H54 (cell line): ENCODE data around the gene HSPA8.
A peak's percentile ranks its signal among the peaks of the same experiment; 100 is the strongest.

ENCODE experiments used
- DNase-seq: peaks from one replicate; pipeline ENCODE4 v3.0.0; 2011; ENCODE audit warnings: low spot score, mixed read lengths; ENCODE audit not compliant: insufficient read length
- FAIRE-seq: peaks from 3 replicates; lab custom pipeline; 2011; peaks lifted over from hg19 to GRCh38; lab: Jason Lieb, UNC
- POLR2A ChIP-seq: IDR thresholded peaks from 2 replicates; pipeline ENCODE4 v1.6.1; 2011; ENCODE audit warnings: low read depth, mild to moderate bottlenecking, low read length

Gene HSPA8

DNA sequence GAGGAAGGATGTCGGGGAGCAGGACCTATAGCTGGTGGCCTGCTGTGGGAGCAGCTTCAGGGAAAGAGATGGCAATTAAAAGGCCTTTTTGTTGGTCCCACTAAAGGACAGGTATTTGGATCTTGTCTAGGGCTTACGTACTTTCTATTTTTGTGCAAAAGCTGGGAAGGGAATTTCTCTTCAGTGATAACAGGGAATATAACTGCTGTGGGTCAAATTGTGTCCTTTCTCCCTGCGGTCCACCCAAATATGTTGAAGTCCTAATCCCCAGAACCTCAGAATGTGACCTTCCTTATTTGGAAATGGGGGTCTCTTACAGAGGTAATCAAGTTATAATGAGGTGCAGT lies 14.0 kb downstream of the HSPA8 start:
- TF ChIP-seq POLR2A = no peak
- FAIRE-seq (no peak), DNase-seq (no peak)

- no peak for TF ChIP-seq POLR2A
- DNase-seq (no peak), FAIRE-seq (no peak)
Measured at GRCh38 chr11:123047266-123047946, 14.5 kb downstream of the HSPA8 start.

DNA sequence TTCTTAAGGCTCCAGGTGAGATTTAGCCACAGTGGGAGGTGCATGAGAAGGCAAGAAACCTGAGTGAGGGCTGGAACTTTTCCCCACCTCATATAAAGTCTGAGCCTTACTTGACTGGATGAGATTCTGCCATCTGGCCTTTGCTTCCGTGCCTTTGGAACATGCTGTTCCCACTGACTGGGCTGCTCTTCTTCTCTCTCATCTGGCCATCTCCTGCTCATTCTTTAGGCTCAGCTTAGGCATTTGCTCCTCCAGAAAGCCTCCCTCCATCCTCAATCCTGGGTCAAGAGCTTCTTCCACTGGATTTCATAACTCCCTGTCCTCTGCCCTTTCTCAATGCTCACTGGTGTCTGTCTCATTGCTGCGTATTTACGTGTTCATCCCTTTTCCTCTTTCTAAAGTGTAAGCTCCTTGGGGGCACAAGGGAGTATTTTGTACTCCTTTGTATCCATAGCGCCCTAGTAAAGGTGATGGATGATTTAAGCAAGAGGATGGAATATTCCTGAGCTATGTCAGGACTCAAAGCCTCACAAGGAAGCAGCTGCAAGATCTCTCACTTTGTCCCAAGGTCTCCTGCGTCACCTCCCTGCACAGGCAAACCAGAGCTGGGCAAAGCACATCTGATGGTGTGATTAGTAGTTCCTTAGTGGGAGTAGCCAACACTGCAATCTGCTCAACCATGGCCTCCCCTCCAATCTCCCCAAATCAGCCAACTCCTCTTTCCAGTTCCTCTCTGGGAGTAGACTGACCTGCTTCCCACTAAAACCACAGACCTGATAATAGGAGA lies 15.3 kb downstream of the HSPA8 start:
- no peak for TF ChIP-seq POLR2A

DNA sequence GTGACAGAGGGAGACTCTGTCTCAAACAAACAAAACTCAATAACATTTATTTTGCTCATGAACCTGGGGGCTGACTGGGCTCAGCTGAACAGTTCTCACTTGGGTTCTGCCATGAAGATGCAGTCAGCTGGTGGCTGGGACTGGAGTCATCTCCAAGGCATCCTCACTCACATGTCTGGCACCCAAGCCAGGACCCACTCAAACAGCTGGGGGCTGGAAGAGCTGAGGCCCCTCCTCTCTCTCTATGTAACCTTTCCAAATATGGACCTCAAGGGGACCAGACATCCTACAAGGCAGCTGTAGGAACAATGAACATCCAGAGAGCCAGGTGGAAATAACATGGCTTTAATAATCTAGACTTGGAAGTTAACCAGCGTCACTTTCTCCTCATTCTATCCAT lies 16.8 kb downstream of the HSPA8 start:
- TF ChIP-seq POLR2A = no peak
- DNase-seq (no peak), FAIRE-seq (no peak)

More for the DNA sequence above, 15.3 kb downstream of the HSPA8 start:
- FAIRE-seq (no peak), DNase-seq (no peak)

DNA sequence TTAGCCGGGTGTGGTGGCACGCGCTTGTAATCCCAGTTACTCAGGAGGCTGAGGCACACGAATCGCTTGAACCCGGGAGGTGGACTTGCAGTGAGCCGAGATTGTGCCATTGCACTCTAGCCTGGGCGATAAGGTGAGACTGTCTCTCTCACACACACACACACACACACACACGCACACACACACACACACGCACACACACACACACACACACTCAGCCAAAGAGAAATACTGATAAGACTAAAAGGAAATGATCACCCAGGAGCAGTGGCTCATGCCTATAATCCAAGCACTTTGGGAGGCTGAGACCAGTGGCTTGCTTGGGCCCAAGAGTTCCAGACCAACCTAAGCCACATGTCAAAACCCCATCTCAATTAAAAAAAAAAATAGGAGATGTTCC lies 20.8 kb downstream of the HSPA8 start:
- TF ChIP-seq POLR2A = no peak
- DNase-seq = no peak
- no peak for FAIRE-seq

GRCh38 chr11:123040111-123040432 lies 21.9 kb downstream of the HSPA8 start:
- TF ChIP-seq POLR2A = no peak
- DNase-seq = no peak
- FAIRE-seq = no peak

DNA sequence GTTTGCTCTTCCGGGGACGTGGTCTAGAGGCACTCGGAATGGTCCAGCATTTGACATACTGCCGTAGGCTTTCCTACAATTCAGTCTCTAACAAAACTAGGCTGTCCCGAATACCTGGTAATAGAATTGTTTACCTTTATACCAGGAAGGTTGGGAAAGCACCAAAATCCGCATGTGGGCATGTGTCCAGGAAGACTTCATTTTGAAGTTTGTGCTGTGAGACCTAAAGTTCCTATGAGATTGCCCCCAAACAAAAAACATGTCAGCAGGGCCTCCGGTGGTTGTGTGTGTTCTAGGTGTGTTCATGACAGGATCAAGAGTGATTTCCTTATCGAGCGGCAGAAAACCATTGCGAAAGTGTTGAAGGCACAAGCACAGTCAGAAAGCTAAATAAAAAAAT lies 26.1 kb downstream of the HSPA8 start:
- no peak for TF ChIP-seq POLR2A
- FAIRE-seq (no peak), DNase-seq (no peak)

DNA sequence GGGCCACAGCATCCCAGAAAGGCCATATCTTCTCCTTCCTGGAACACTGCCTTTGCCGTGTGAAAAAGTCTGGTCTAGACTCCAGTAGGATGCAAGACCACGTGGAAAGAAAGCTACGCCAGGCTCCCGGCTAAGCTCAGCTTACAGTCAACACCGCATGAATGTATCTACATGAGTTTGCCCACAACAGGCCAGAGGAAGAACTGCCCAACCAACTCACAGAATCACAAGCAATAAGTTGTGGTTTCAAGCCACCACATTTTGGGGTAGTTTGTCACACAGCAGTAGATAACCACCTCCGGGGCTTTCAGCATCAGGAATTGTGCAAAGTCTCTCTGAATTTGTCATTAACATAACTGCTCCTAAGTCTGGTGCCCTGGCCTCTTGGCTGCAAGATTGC lies 27.3 kb downstream of the HSPA8 start:
- FAIRE-seq = no peak
- no peak for TF ChIP-seq POLR2A
- no peak for DNase-seq

DNA sequence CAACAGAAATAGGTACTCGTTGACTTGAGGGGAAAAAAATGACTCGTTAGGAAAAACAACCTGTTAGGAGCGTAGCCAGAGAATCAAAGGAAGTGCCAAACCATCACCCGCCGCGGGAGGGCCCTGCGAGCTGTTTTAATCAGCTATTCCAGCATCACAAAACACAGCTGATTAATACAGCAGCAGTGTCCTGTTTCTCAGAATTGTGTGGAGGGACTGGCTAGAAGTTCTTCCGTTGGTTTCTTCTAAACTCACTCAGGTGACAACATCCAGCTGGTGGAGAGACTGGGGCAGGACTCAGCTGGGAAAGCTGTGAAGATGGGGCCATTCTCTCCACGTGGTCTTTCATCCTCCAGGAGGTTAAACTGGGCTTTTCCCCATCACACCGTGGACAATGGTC lies 28.0 kb downstream of the HSPA8 start:
- no peak for TF ChIP-seq POLR2A
- no peak for DNase-seq
- no peak for FAIRE-seq

DNA sequence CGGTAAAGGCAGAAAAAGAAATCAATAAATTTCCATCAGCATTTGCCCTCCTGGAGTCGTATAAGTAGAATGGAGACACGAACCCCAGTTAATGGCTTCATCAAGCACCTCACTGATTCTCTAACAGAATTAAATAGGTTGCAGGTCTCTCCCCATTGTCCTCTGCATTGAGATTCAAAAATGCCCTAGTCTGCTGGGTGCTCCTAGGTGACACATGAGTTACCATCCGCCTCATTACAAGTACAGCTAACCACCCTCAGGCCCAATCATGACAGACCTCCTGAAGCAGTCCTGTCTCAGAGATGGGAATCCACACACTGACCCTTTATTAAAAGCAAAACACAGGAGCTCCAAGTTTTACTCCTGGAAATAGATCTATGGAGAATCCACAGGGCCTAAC lies 31.4 kb downstream of the HSPA8 start:
- DNase-seq (no peak), FAIRE-seq (no peak)
- no peak for TF ChIP-seq POLR2A

- TF ChIP-seq POLR2A = no peak
- peak; percentile 43 for FAIRE-seq
- DNase-seq = peak; percentile 40
Measured at GRCh38 chr11:123020968-123021367, 41.0 kb downstream of the HSPA8 start.

- no peak for FAIRE-seq
- TF ChIP-seq POLR2A = no peak
- DNase-seq = no peak
Measured at GRCh38 chr11:123018702-123019101, 43.2 kb downstream of the HSPA8 start.

DNA sequence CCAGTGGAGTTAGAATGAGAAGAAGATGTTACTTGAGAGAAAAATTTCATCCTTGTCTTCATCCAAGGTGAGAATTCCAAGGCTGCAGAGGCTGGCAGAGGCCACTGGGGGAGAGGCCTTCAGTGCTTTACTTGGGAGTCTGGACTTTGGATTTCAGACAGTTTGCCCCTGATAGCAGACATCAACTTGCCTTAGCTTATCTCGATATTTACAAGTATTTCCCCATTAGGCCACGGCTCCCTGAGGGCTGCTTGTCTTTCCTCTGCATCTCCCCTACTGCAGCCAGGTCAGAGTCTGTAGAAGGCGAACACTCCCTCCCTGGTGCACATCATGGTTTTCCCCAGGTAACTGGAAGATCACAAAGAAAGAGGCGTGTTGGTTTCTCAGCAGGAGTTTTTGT lies 50.4 kb downstream of the HSPA8 start:
- FAIRE-seq = no peak
- TF ChIP-seq POLR2A = no peak
- no peak for DNase-seq
